Midbrain (tissue), 1 donor: ENCODE data around the gene NPPB.
"Not testable (repeated sequence)": the region's sequence is repeated elsewhere in the genome, so short reads cannot be mapped to it uniquely, and the experiment has no call there.

Source experiments
- DNase-seq: peaks from one replicate; lab custom pipeline; 2025; lab: John Stamatoyannopoulos, UW

The NPPB gene

GRCh38 chr1:11858613-11858967, at the start of gene NPPB:
NPPB (minus strand) TSS chr1:11858945; CDS start chr1:11858833, 112 bp downstream.
- DNase-seq: no peak

GRCh38 chr1:11908095-11908675, 49.4 kb upstream of the NPPB start:
- DNase-seq: peak; percentile 94

- peak; percentile 94 for DNase-seq
These were observed 48.7 kb upstream of the NPPB start for GRCh38 chr1:11907275-11908094.

- no peak for DNase-seq
These were observed 48.1 kb upstream of the NPPB start for GRCh38 chr1:11906870-11907269.

- DNase-seq: no peak
These were observed 46.2 kb upstream of the NPPB start for GRCh38 chr1:11904978-11905377.

GRCh38 chr1:11904156-11904555, 45.4 kb upstream of the NPPB start:
- not testable (repeated sequence) for DNase-seq

- no peak for DNase-seq
These were observed 44.5 kb upstream of the NPPB start for GRCh38 chr1:11903210-11903609.

- not testable (repeated sequence) for DNase-seq
These were observed 42.7 kb upstream of the NPPB start for GRCh38 chr1:11901446-11901845.

GRCh38 chr1:11898831-11899467, 40.2 kb upstream of the NPPB start:
- no peak for DNase-seq

GRCh38 chr1:11898086-11898785, 39.5 kb upstream of the NPPB start:
- DNase-seq: no peak

- not testable (repeated sequence) for DNase-seq
These were observed 35.8 kb upstream of the NPPB start for GRCh38 chr1:11894501-11894900.

GRCh38 chr1:11893907-11894251, 35.1 kb upstream of the NPPB start:
- DNase-seq: peak; percentile 7

- DNase-seq: no peak
These were observed 32.9 kb upstream of the NPPB start for GRCh38 chr1:11891433-11892186.

GRCh38 chr1:11888877-11889208, 30.1 kb upstream of the NPPB start:
- DNase-seq: no peak

GRCh38 chr1:11888206-11888876, 29.6 kb upstream of the NPPB start:
- no peak for DNase-seq

GRCh38 chr1:11887666-11888007, 28.9 kb upstream of the NPPB start:
- DNase-seq: no peak

GRCh38 chr1:11886986-11887665, 28.4 kb upstream of the NPPB start:
- no peak for DNase-seq

GRCh38 chr1:11885916-11886315, 27.2 kb upstream of the NPPB start:
- DNase-seq: no peak

GRCh38 chr1:11882814-11883538, 24.2 kb upstream of the NPPB start:
- no peak for DNase-seq

GRCh38 chr1:11881749-11882441, 23.1 kb upstream of the NPPB start:
- DNase-seq: no peak
